Astrocyte of the cerebellum (primary cell): ENCODE data around the gene ARHGEF1.
A peak's percentile ranks its signal among the peaks of the same experiment; 100 is the strongest.

Experiments
- DNase-seq: peaks from one replicate; pipeline ENCODE4 v3.0.0-alpha.2; 2011; ENCODE audit warnings: low read depth
- H3K4me3 ChIP-seq: 2 replicates; pipeline ENCODE4 v1.5.1; 2011; ENCODE audit warnings: mild to moderate bottlenecking, low read depth, low read length, moderate library complexity
- in situ Hi-C: cut with HindIII; loops from 2 replicates; pipeline ENCODE4 v1.10.0; 2017; ENCODE audit warnings: low sequenced_read_pairs
- TF ChIP-seq, protein P1 (sequence below): IDR thresholded peaks from 2 replicates; pipeline ENCODE4 v1.5.1; 2012; ENCODE audit warnings: low read length, low read depth, moderate library complexity, mild to moderate bottlenecking; ENCODE audit errors: missing control alignments

Gene ARHGEF1

DNA sequence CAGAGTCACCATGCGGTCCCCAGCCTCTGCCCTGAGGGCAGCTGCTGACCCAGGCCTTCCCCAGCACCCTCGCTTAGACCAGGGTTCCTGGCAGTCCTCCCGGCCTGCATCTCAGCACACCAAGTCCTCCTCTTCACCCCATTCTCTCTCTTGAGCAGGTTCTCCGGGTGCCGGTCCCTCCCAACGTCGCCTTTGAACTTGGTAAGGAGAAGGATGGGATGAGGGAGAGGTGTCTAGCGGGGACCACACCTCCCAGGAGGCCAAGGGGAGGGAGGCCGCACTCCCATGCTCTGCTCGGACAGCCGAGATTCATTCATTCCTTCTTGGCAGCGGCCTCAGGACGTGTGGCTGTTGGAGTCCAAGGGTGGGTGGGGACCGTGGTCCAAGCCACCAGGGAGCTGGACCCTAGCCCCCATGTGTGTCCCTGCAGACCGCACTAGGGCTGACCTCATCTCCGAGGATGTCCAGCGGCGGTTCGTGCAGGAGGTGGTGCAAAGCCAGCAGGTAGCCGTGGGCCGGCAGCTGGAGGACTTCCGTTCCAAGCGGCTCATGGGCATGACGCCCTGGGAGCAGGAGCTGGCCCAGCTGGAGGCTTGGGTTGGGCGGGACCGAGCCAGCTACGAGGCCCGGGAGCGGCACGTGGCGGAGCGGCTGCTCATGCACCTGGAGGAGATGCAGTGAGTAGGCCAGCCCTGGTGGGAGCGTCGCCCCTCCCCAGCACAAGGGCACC is 9.4 kb downstream of the ARHGEF1 start:
- no peak overlapping the region for H3K4me3 ChIP-seq
- in situ Hi-C loops = no loop called here
- no peak for DNase-seq
- TF ChIP-seq, protein P1, sequence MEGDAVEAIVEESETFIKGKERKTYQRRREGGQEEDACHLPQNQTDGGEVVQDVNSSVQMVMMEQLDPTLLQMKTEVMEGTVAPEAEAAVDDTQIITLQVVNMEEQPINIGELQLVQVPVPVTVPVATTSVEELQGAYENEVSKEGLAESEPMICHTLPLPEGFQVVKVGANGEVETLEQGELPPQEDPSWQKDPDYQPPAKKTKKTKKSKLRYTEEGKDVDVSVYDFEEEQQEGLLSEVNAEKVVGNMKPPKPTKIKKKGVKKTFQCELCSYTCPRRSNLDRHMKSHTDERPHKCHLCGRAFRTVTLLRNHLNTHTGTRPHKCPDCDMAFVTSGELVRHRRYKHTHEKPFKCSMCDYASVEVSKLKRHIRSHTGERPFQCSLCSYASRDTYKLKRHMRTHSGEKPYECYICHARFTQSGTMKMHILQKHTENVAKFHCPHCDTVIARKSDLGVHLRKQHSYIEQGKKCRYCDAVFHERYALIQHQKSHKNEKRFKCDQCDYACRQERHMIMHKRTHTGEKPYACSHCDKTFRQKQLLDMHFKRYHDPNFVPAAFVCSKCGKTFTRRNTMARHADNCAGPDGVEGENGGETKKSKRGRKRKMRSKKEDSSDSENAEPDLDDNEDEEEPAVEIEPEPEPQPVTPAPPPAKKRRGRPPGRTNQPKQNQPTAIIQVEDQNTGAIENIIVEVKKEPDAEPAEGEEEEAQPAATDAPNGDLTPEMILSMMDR = no peak

DNA sequence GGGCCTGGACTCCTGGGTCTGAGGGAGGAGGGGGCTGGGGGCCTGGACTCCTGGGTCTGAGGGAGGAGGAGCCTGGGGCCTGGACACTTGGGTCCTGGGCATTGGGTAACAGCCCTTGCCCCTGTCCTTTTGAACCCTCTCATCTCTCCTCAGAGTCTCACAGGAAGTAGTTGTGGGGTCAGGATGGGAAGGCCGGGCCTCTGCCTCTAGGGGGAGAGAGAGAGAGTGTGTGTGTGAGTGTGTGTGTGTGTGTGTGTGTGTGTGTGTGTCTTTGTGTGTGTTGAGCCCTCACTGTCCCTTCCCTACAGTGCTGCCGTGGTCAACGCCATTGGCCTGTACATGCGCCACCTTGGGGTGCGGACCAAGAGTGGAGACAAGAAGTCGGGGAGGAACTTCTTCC is 10.9 kb downstream of the ARHGEF1 start:
- no peak for DNase-seq
- TF ChIP-seq, protein P1 = peak; percentile 6
- in situ Hi-C loops = no loop called here
- no peak overlapping the region for H3K4me3 ChIP-seq

DNA sequence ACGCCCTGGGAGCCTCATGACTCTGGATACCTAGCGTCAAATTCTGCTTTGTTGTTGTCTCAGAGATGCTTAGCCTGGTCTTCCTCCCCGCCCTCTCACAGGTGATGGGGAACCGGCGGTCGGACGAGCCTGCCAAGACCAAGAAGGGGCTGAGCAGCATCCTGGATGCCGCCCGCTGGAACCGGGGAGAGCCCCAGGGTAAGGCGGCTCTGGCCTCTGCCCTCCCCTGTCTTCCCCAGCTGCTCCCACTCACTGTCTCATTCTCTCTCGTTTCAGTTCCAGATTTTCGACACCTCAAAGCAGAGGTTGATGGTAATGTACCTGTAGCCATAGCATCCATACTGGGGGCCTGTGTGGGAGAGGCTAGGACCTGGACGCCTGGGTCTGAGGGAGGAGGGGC is 11.4 kb downstream of the ARHGEF1 start:
- in situ Hi-C loops = no loop called here
- TF ChIP-seq, protein P1 = no peak
- DNase-seq = no peak
- no peak overlapping the region for H3K4me3 ChIP-seq

DNA sequence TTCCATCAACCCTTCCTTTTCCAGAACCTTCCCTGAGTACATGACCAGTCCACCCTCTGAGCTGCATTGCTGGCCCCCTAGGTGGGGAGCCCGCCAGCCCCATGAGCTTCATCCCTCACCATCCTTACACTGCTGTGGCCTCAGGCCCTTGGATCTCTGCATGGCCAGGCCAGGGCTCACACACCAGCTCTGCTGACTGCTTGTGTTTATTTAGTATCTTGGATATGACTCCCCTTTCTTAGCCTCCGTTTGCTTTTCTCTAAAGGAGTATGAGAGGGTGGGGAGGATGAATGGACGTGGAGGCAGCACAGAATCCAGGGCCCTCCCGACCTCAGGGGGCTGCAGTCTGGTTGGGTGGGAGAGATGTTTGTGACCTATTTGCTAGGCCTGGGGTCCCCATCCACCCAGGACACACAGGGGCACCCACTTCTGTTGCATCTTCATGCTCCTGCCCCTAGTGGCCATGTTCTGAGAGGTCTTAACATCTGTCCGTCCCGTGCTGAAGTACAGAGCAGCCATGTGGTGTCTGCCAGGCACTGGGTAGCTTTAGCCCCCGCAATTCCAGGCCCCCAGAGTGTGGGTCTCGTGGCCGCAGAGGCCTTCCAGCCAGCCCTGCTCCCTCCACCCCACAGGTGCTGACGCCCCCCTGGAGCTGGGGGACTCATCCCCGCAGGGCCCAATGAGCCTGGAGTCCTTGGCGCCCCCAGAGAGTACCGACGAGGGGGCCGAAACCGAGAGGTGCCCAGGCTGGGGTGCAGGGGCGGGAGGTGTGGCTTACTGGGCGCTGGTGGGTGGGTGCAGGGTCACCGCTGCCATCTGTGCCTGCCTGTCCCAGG is 13.0 kb downstream of the ARHGEF1 start:
- no peak for DNase-seq
- TF ChIP-seq, protein P1 = peak; percentile 30
- in situ Hi-C loops = no loop called here
- H3K4me3 ChIP-seq = no peak overlapping the region

DNA sequence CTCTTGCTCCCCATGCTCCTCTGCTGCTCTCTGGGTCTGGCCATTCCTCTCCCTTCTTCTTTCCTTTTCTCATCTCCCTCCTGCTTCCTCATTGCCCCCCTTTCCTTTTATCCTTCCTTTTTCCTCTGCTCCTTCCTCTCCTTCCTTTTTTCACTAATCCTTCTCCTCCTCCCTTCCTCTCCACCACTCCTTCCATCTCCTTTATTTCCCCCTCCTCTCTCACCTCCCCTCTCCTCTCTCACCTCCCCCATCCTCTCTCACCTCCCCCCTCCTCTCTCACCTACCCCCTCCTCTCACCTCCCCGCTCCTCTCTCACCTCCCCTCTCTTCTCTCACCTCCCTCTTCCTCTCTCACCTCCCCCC is 13.6 kb downstream of the ARHGEF1 start:
- TF ChIP-seq, protein P1 = no peak
- in situ Hi-C loops = no loop called here
- H3K4me3 ChIP-seq = no peak overlapping the region
- no peak for DNase-seq

DNA sequence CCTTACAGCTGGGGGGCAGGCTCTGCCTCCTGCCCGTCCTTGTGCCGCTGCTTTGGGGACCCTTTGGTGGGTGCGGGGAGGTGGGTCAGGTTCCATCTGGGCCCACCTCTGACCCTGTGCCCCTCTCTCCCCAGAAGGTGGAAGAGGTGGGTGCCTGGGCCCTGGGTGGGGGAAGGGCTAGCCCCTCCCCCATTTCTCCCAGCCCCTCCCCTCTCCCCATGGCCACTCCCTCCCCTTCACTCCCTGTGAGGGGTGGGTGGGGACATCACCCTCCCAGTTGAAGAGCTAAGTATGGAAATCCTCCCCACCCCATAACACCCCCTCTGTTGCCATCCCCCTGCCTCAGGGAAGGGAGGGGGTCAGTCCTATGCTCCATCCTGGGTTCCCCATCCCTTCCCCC is 14.2 kb downstream of the ARHGEF1 start:
- TF ChIP-seq, protein P1 = no peak
- DNase-seq = no peak
- H3K4me3 ChIP-seq = no peak overlapping the region
- in situ Hi-C loops = no loop called here
